Glutamatergic neuron (in vitro differentiated cells): ENCODE measurements around the gene KCNQ1. TPM values are rescaled to one million over a fixed set of nuclear protein-coding genes. Genes with fewer than 3 reads are reported as not detected.
A peak's percentile ranks its signal among the peaks of the same experiment; 100 is the strongest.

Experiments used
- DNase-seq: peaks from one replicate; pipeline ENCODE4 v3.0.0; 2022
- H3K27ac Mint-ChIP-seq: one replicate; pipeline ENCODE4 v1.8.0; 2020; ENCODE audit warnings: mild to moderate bottlenecking, mixed read lengths, inconsistent platforms; ENCODE audit not compliant: unreplicated experiment
- H3K27me3 Mint-ChIP-seq: one replicate; pipeline ENCODE4 v1.8.0; 2020; ENCODE audit warnings: mild to moderate bottlenecking, moderate library complexity, mixed read lengths, inconsistent platforms; ENCODE audit not compliant: unreplicated experiment
- H3K36me3 Mint-ChIP-seq: one replicate; pipeline ENCODE4 v1.8.0; 2020; ENCODE audit warnings: mild to moderate bottlenecking, mixed read lengths, inconsistent platforms; ENCODE audit not compliant: unreplicated experiment
- H3K4me1 Mint-ChIP-seq: one replicate; pipeline ENCODE4 v1.8.0; 2020; ENCODE audit warnings: mild to moderate bottlenecking, low read depth, mixed read lengths, inconsistent platforms; ENCODE audit not compliant: unreplicated experiment
- H3K4me3 Mint-ChIP-seq: one replicate; pipeline ENCODE4 v1.8.0; 2020; ENCODE audit warnings: mild to moderate bottlenecking, mixed read lengths, inconsistent platforms; ENCODE audit not compliant: unreplicated experiment
- H3K9me3 Mint-ChIP-seq: one replicate; pipeline ENCODE4 v1.8.0; 2020; ENCODE audit warnings: mild to moderate bottlenecking, moderate library complexity, mixed read lengths, inconsistent platforms; ENCODE audit not compliant: unreplicated experiment
- total RNA-seq: library from RNA; stranded (reverse); fragmentation: NEBNext Ultra II Directional; extraction: Animal tissue kit (Norgen Biotek cat#: 25700); gene quantifications from one replicate; pipeline ENCODE4 v1.2.1, GENCODE V29; 2021; ENCODE audit not compliant: unreplicated experiment
- TF ChIP-seq, protein P1 (sequence below): fragments of 200-600 bp; sonication (generic); IDR thresholded peaks from one replicate; pipeline ENCODE4 v1.5.0; 2021; ENCODE audit not compliant: partially characterized antibody, unreplicated experiment

KCNQ1 gene
- total RNA-seq, 1 donor from 2014 or later: 0.44 TPM

GRCh38 chr11:2437516-2437915, 7.3 kb upstream of the KCNQ1 start:
- TF ChIP-seq, protein P1, sequence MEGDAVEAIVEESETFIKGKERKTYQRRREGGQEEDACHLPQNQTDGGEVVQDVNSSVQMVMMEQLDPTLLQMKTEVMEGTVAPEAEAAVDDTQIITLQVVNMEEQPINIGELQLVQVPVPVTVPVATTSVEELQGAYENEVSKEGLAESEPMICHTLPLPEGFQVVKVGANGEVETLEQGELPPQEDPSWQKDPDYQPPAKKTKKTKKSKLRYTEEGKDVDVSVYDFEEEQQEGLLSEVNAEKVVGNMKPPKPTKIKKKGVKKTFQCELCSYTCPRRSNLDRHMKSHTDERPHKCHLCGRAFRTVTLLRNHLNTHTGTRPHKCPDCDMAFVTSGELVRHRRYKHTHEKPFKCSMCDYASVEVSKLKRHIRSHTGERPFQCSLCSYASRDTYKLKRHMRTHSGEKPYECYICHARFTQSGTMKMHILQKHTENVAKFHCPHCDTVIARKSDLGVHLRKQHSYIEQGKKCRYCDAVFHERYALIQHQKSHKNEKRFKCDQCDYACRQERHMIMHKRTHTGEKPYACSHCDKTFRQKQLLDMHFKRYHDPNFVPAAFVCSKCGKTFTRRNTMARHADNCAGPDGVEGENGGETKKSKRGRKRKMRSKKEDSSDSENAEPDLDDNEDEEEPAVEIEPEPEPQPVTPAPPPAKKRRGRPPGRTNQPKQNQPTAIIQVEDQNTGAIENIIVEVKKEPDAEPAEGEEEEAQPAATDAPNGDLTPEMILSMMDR: no peak
- peaks cover 19% of the 10 kb centered on the region for H3K27me3 Mint-ChIP-seq
- no peak overlapping the region for H3K27ac Mint-ChIP-seq
- DNase-seq: peak; percentile 2
- no peaks in the 10 kb centered on the region for H3K36me3 Mint-ChIP-seq
- no peaks in the 10 kb centered on the region for H3K4me1 Mint-ChIP-seq
- no peak overlapping the region for H3K4me3 Mint-ChIP-seq
- no peaks in the 10 kb centered on the region for H3K9me3 Mint-ChIP-seq

DNA sequence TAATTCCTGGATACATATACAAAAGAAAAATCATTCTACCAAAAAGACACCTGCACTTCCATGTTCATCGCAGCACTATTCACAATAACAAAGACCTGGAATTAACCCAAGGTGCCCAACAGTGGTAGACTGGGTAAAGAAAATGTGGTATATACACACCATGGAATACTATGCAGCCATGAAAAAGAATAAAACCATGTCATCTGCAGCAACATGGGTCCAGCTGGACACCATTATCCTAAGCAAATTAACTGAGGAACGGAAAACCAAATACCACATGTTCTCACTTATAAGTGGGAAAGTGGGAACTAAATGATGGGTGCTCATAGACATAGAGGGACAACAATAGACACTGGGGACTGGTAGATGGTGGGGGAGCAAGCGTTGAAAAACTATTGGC, 5.0 kb upstream of the KCNQ1 start:
- peaks cover 5% of the 10 kb centered on the region for H3K9me3 Mint-ChIP-seq
- H3K4me3 Mint-ChIP-seq: no peak overlapping the region
- no peak overlapping the region for H3K27ac Mint-ChIP-seq
- TF ChIP-seq, protein P1: no peak
- peaks cover 29% of the 10 kb centered on the region for H3K27me3 Mint-ChIP-seq
- no peaks in the 10 kb centered on the region for H3K4me1 Mint-ChIP-seq
- peaks cover 7% of the 10 kb centered on the region for H3K36me3 Mint-ChIP-seq
- no peak for DNase-seq

GRCh38 chr11:2440646-2441045, 4.2 kb upstream of the KCNQ1 start:
- Mint-ChIP-seq H3K27me3 (peaks cover 31% of the 10 kb centered on the region), H3K9me3 (peaks cover 5% of the 10 kb centered on the region), H3K4me3 (no peak overlapping the region), H3K4me1 (no peaks in the 10 kb centered on the region), H3K36me3 (peaks cover 7% of the 10 kb centered on the region), H3K27ac (no peak overlapping the region)
- peak; percentile 8 for DNase-seq
- TF ChIP-seq, protein P1: no peak

DNA sequence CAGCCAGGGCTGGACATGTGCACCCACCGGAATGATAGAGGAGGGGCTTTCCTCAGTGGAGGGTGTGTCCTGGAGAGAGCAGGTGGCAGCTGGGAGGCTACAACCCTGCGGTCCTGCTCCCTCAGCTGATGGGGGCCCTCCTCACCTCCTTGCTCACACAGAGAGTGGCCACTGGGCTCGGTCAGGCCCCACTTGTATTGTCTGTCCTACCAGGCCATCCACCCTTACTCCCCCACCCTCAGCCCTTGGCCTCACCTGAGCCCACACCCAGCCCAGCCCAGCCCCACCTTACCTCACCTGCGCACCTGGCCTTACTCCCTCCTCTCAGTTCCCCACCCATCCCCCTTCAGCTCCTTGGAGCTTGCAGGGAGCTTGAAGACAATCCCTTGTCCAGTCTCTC, 3.6 kb upstream of the KCNQ1 start:
- Mint-ChIP-seq H3K4me3 (no peak overlapping the region), H3K9me3 (peaks cover 5% of the 10 kb centered on the region), H3K27ac (no peak overlapping the region), H3K4me1 (no peaks in the 10 kb centered on the region), H3K36me3 (peaks cover 7% of the 10 kb centered on the region), H3K27me3 (peaks cover 30% of the 10 kb centered on the region)
- TF ChIP-seq, protein P1: no peak
- peak; percentile 5 for DNase-seq

- TF ChIP-seq, protein P1: no peak
- DNase-seq: no peak
- Mint-ChIP-seq H3K4me3 (no peak overlapping the region), H3K4me1 (no peaks in the 10 kb centered on the region), H3K9me3 (peaks cover 5% of the 10 kb centered on the region), H3K27ac (no peak overlapping the region), H3K27me3 (peaks cover 35% of the 10 kb centered on the region), H3K36me3 (peaks cover 7% of the 10 kb centered on the region)
Measured at GRCh38 chr11:2442589-2442988, 2.2 kb upstream of the KCNQ1 start.
